Loucy (cell line): Measurements from ENCODE around the gene CA5A.

Experiments
- H2AFZ ChIP-seq: fragments of 200-600 bp; sonication (generic); 2 replicates; pipeline ENCODE4 v1.6.0; 2016; ENCODE audit warnings: antibody characterized with exemption, mild to moderate bottlenecking, low read length, moderate library complexity
- H3F3A ChIP-seq: fragments of 200-600 bp; 2 replicates; pipeline ENCODE4 v1.6.0; 2016; ENCODE audit warnings: antibody characterized with exemption, low read depth, mild to moderate bottlenecking
- H3K27me3 ChIP-seq: fragments of 200-600 bp; sonication (generic); 2 replicates; pipeline ENCODE4 v1.6.1; 2014; ENCODE audit warnings: low read length, mild to moderate bottlenecking; ENCODE audit not compliant: insufficient read depth, poor library complexity, severe bottlenecking
- H3K36me3 ChIP-seq: fragments of 200-600 bp; sonication (generic); 2 replicates; pipeline ENCODE4 v1.6.1; 2016; ENCODE audit warnings: low read length; ENCODE audit not compliant: insufficient read depth
- H3K4me1 ChIP-seq: fragments of 200-600 bp; sonication (generic); 2 replicates; pipeline ENCODE4 v1.5.1; 2014; ENCODE audit warnings: low read length, mild to moderate bottlenecking; ENCODE audit not compliant: insufficient read depth, poor library complexity, severe bottlenecking
- H3K4me2 ChIP-seq: fragments of 200-600 bp; sonication (generic); 2 replicates; pipeline ENCODE4 v1.6.0; 2014; ENCODE audit warnings: antibody characterized with exemption, low read length, low read depth, mild to moderate bottlenecking; ENCODE audit not compliant: poor library complexity, severe bottlenecking
- H3K4me3 ChIP-seq: fragments of 200-600 bp; sonication (generic); 2 replicates; pipeline ENCODE4 v1.5.1; 2014; ENCODE audit warnings: low read length, mild to moderate bottlenecking, mixed read lengths; ENCODE audit not compliant: poor library complexity, severe bottlenecking
- H3K79me2 ChIP-seq: fragments of 200-600 bp; sonication (generic); 2 replicates; pipeline ENCODE4 v1.6.1; 2014; ENCODE audit warnings: low read length; ENCODE audit not compliant: insufficient read depth
- H3K9ac ChIP-seq: fragments of 200-600 bp; sonication (generic); 2 replicates; pipeline ENCODE4 v1.6.0; 2014; ENCODE audit warnings: mild to moderate bottlenecking, low read depth, low read length, moderate library complexity; ENCODE audit not compliant: poor library complexity, severe bottlenecking
- H3K9me2 ChIP-seq: fragments of 200-600 bp; sonication (generic); replicated peaks from 2 replicates; pipeline ENCODE4 v1.6.1; 2016; ENCODE audit warnings: low read depth, low read length, mixed read lengths
- H3K9me3 ChIP-seq: fragments of 200-600 bp; sonication (generic); 2 replicates; pipeline ENCODE4 v1.6.1; 2014; ENCODE audit warnings: mild to moderate bottlenecking, antibody characterized with exemption, low read length, low read depth; ENCODE audit not compliant: insufficient read depth
- H4K20me1 ChIP-seq: fragments of 200-600 bp; sonication (generic); 2 replicates; pipeline ENCODE4 v1.6.0; 2014; ENCODE audit warnings: antibody characterized with exemption, low read length, mild to moderate bottlenecking; ENCODE audit not compliant: insufficient read depth, poor library complexity, severe bottlenecking
- CTCF ChIP-seq: fragments of 200-600 bp; sonication (generic); conservative IDR thresholded peaks from 2 replicates; pipeline ENCODE4 v1.5.1; 2014; ENCODE audit warnings: mild to moderate bottlenecking, antibody characterized with exemption, low read length
- EZH2phosphoT487 ChIP-seq: fragments of 200-600 bp; IDR thresholded peaks from 2 replicates; pipeline ENCODE4 v1.6.1; 2018; ENCODE audit warnings: antibody characterized with exemption, mild to moderate bottlenecking, moderate library complexity, borderline replicate concordance

Gene CA5A

GRCh38 chr16:87953308-87954215 lies 17.2 kb upstream of the CA5A start:
- H3K9ac ChIP-seq: peak overlapping the region; percentile 98

GRCh38 chr16:87952751-87953150 lies 16.4 kb upstream of the CA5A start:
- peaks cover 37% of the 10 kb centered on the region for H3K4me1 ChIP-seq
- peaks cover 61% of the 10 kb centered on the region for H3K79me2 ChIP-seq
- peak overlapping the region; percentile 91 for H3K4me2 ChIP-seq
- no peaks in the 10 kb centered on the region for H3K9me3 ChIP-seq
- TF ChIP-seq CTCF (no peak), EZH2phosphoT487 (no peak)
- peaks cover 3% of the 10 kb centered on the region for H4K20me1 ChIP-seq
- peak overlapping the region; percentile 98 for H3K9ac ChIP-seq
- H3K9me2 ChIP-seq: no peaks in the 10 kb centered on the region
- H3K27me3 ChIP-seq: no peaks in the 10 kb centered on the region
- H3K36me3 ChIP-seq: no peaks in the 10 kb centered on the region
- H2AFZ ChIP-seq: no peak overlapping the region
- no peaks in the 10 kb centered on the region for H3F3A ChIP-seq
- H3K4me3 ChIP-seq: peak overlapping the region; percentile 94

More at GRCh38 chr16:87953308-87954215, 17.2 kb upstream of the CA5A start:
- no peaks in the 10 kb centered on the region for H3K27me3 ChIP-seq
- no peaks in the 10 kb centered on the region for H3K36me3 ChIP-seq
- peaks cover 3% of the 10 kb centered on the region for H4K20me1 ChIP-seq
- no peaks in the 10 kb centered on the region for H3K9me2 ChIP-seq
- H3K9me3 ChIP-seq: no peaks in the 10 kb centered on the region
- TF ChIP-seq CTCF (no peak), EZH2phosphoT487 (no peak)
- H3K4me2 ChIP-seq: peak overlapping the region; percentile 91
- H3K4me3 ChIP-seq: peak overlapping the region; percentile 94
- no peaks in the 10 kb centered on the region for H3F3A ChIP-seq
- peaks cover 37% of the 10 kb centered on the region for H3K4me1 ChIP-seq
- H3K79me2 ChIP-seq: peaks cover 69% of the 10 kb centered on the region
- H2AFZ ChIP-seq: no peak overlapping the region

GRCh38 chr16:87951552-87952538 lies 15.5 kb upstream of the CA5A start:
- Histone ChIP-seq H3K9ac (peak overlapping the region; percentile 98), H3K27me3 (no peaks in the 10 kb centered on the region), H2AFZ (no peak overlapping the region; the same call in 1 of the 2 replicates), H4K20me1 (peaks cover 3% of the 10 kb centered on the region), H3F3A (no peaks in the 10 kb centered on the region), H3K9me2 (no peaks in the 10 kb centered on the region), H3K79me2 (peaks cover 52% of the 10 kb centered on the region), H3K4me1 (peaks cover 33% of the 10 kb centered on the region), H3K36me3 (no peaks in the 10 kb centered on the region), H3K4me2 (peak overlapping the region; percentile 91), H3K9me3 (no peaks in the 10 kb centered on the region), H3K4me3 (peak overlapping the region; percentile 94)
- peak; percentile 17; the same call in 1 of the 2 replicates for TF ChIP-seq CTCF
- TF ChIP-seq EZH2phosphoT487: no peak
